ENCODE data around the gene LRP8.

DNA sequence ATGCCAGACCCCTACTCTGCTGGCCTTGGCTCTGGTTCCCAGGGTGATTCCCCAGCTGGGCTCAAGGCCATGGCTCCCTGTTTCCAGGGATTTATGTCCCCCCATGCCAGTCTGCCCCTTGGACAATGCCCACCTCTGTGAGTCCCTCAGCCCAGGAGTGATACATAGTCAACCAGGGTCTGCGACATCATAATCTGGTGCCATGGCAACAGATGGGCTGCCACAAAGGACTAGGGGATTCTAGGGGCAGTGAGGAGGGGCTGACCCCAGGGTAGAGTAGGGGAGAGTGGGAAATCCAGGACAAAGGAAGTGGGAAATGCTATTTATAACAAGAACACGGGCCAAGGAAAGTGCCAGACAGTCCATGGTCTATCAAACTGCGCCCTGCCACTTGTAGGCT, 33.8 kb downstream of the LRP8 start:
- no peak for TF ChIP-seq POLR2AphosphoS5 (IDR thresholded peaks at IDR 0.05)
- TF ChIP-seq, protein P1, sequence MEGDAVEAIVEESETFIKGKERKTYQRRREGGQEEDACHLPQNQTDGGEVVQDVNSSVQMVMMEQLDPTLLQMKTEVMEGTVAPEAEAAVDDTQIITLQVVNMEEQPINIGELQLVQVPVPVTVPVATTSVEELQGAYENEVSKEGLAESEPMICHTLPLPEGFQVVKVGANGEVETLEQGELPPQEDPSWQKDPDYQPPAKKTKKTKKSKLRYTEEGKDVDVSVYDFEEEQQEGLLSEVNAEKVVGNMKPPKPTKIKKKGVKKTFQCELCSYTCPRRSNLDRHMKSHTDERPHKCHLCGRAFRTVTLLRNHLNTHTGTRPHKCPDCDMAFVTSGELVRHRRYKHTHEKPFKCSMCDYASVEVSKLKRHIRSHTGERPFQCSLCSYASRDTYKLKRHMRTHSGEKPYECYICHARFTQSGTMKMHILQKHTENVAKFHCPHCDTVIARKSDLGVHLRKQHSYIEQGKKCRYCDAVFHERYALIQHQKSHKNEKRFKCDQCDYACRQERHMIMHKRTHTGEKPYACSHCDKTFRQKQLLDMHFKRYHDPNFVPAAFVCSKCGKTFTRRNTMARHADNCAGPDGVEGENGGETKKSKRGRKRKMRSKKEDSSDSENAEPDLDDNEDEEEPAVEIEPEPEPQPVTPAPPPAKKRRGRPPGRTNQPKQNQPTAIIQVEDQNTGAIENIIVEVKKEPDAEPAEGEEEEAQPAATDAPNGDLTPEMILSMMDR (IDR thresholded peaks at IDR 0.05 in 8 of 11, conservative IDR thresholded peaks at IDR 0.05 in 3 of 11), result no peak

Measured in spleen (tissue), 7 donors.